Measurements from ENCODE around the gene CHDH. TPM values are rescaled to one million over a fixed set of nuclear protein-coding genes. Genes with fewer than 3 reads are reported as not detected.

The CHDH gene
- total RNA-seq, 2 experiments from 2014 or later: 0.03 to 2.3 TPM

DNA sequence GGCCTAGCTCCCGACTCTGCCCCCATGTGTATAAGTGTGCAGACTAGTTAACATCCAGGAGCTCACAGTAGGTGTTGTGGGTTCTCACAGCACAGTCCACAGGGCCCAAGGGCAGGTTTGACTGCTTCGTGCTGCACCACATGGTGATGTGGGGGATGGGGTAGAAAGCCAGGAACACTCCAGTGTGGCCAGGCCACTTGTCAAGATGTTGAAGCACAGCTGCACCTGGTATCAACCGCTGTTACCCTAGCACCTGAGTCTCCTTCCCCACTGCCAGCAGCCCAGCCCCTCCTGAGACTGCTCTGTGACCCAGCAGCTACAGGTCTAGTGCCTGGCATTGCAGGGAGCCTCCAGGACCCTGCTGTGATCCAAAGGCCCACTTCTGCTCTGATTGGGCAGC is 53.4 kb downstream of the CHDH start:
- Histone ChIP-seq H2AFZ (ENCODE audit: low read length) (no peak overlapping the region), H3K4me1 (ENCODE audit: insufficient read depth, low read length, poor library complexity, severe bottlenecking) (no peaks in the 10 kb centered on the region), H4K20me1 (ENCODE audit: insufficient read depth, low read length) (no peaks in the 10 kb centered on the region), H3K4me3 (ENCODE audit: low read depth, low read length, poor library complexity, severe bottlenecking) (no peak overlapping the region), H3K9me3 (ENCODE audit: low read length) (no peaks in the 10 kb centered on the region), H3K27ac (ENCODE audit: low read depth, low read length, poor library complexity, severe bottlenecking) (no peak overlapping the region), H3K79me2 (ENCODE audit: insufficient read depth, low read depth, low read length) (no peaks in the 10 kb centered on the region), H3K4me2 (ENCODE audit: low read length) (no peak overlapping the region), H3K36me3 (ENCODE audit: insufficient read depth, low read length) (no peaks in the 10 kb centered on the region), H3K9me2 (ENCODE audit: insufficient read depth, low read length) (no peaks in the 10 kb centered on the region)
- no peak for TF ChIP-seq EZH2phosphoT487 (IDR thresholded peaks at IDR 0.05; ENCODE audit: borderline replicate concordance, low read depth, low read length)
- TF ChIP-seq, protein P1, sequence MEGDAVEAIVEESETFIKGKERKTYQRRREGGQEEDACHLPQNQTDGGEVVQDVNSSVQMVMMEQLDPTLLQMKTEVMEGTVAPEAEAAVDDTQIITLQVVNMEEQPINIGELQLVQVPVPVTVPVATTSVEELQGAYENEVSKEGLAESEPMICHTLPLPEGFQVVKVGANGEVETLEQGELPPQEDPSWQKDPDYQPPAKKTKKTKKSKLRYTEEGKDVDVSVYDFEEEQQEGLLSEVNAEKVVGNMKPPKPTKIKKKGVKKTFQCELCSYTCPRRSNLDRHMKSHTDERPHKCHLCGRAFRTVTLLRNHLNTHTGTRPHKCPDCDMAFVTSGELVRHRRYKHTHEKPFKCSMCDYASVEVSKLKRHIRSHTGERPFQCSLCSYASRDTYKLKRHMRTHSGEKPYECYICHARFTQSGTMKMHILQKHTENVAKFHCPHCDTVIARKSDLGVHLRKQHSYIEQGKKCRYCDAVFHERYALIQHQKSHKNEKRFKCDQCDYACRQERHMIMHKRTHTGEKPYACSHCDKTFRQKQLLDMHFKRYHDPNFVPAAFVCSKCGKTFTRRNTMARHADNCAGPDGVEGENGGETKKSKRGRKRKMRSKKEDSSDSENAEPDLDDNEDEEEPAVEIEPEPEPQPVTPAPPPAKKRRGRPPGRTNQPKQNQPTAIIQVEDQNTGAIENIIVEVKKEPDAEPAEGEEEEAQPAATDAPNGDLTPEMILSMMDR (conservative IDR thresholded peaks at IDR 0.05; ENCODE audit: low read length): no peak
- BruUV-seq (replicated peaks): no TSS peak
- ChIA-PET POLR2A (no interaction called here), CTCF (ENCODE audit: unreplicated experiment) (no interaction called here)
- intact Hi-C loops (cut with micrococcal nuclease; ENCODE audit: unreplicated experiment): no loop called here
- DNase-seq (ENCODE audit: low spot score): no peak

DNA sequence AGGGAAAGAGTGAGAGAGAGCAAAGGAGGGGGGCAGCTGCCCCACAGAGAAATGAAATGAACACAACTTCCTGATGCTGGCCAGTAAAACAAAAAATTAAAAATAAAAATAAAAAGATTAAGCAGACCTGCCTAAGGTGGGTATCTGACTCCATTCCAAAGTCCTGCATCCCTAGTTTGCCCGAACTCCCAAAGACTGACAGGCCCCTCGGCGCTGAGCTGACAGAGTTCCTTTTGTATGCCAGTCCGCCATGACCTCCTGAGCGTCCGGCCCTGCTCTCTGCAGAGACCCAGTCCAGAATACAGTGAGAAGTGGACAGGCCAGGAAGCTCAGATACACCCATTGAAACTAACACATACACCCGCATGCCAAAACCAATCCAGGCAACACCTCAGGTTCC is 54.9 kb downstream of the CHDH start:
- H3K9me3 ChIP-seq (ENCODE audit: low read length): no peaks in the 10 kb centered on the region
- no peak overlapping the region for H2AFZ ChIP-seq (ENCODE audit: low read length)
- no peak for DNase-seq (ENCODE audit: low spot score)
- H3K79me2 ChIP-seq (ENCODE audit: insufficient read depth, low read depth, low read length): no peaks in the 10 kb centered on the region
- TF ChIP-seq, protein P1 (conservative IDR thresholded peaks at IDR 0.05; ENCODE audit: low read length): no peak
- no peak for TF ChIP-seq EZH2phosphoT487 (IDR thresholded peaks at IDR 0.05; ENCODE audit: borderline replicate concordance, low read depth, low read length)
- POLR2A ChIA-PET: no interaction called here
- no peak overlapping the region for H3K27ac ChIP-seq (ENCODE audit: low read depth, low read length, poor library complexity, severe bottlenecking)
- no peaks in the 10 kb centered on the region for H3K9me2 ChIP-seq (ENCODE audit: insufficient read depth, low read length)
- intact Hi-C loops (cut with micrococcal nuclease; ENCODE audit: unreplicated experiment): no loop called here
- H3K4me2 ChIP-seq (ENCODE audit: low read length): no peak overlapping the region
- no peak overlapping the region for H3K4me3 ChIP-seq (ENCODE audit: low read depth, low read length, poor library complexity, severe bottlenecking)
- H4K20me1 ChIP-seq (ENCODE audit: insufficient read depth, low read length): no peaks in the 10 kb centered on the region
- H3K36me3 ChIP-seq (ENCODE audit: insufficient read depth, low read length): no peaks in the 10 kb centered on the region
- CTCF ChIA-PET (ENCODE audit: unreplicated experiment): no interaction called here
- H3K4me1 ChIP-seq (ENCODE audit: insufficient read depth, low read length, poor library complexity, severe bottlenecking): no peaks in the 10 kb centered on the region
- no TSS peak for BruUV-seq (replicated peaks)

DNA sequence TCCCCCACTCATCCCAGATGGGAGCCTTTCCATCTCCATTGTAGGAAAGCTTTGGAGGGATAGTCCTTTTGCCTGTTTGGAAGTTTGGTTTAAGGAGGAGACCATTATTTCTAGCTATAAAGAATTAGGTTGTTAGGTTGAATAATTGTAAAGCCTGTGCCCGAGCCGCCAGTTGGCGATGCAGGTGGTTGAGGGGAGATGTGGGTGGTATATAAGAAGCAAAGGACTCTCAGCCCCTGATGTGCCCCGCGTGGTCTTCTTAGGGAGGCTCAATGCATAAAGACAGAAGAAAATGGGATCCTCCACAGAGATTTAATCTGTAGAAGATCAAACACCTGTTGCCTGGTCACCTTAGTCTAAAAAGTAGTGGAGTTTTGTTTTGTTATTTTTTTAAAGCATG is 55.7 kb downstream of the CHDH start:
- TF ChIP-seq EZH2phosphoT487 (IDR thresholded peaks at IDR 0.05; ENCODE audit: borderline replicate concordance, low read depth, low read length): no peak
- TF ChIP-seq, protein P1 (conservative IDR thresholded peaks at IDR 0.05; ENCODE audit: low read length): no peak
- Histone ChIP-seq H3K9me3 (ENCODE audit: low read length) (no peaks in the 10 kb centered on the region), H4K20me1 (ENCODE audit: insufficient read depth, low read length) (no peaks in the 10 kb centered on the region), H3K27ac (ENCODE audit: low read depth, low read length, poor library complexity, severe bottlenecking) (no peak overlapping the region), H3K4me3 (ENCODE audit: low read depth, low read length, poor library complexity, severe bottlenecking) (no peak overlapping the region), H3K9me2 (ENCODE audit: insufficient read depth, low read length) (no peaks in the 10 kb centered on the region), H3K79me2 (ENCODE audit: insufficient read depth, low read depth, low read length) (no peaks in the 10 kb centered on the region), H3K4me1 (ENCODE audit: insufficient read depth, low read length, poor library complexity, severe bottlenecking) (no peaks in the 10 kb centered on the region), H3K4me2 (ENCODE audit: low read length) (no peak overlapping the region), H2AFZ (ENCODE audit: low read length) (no peak overlapping the region), H3K36me3 (ENCODE audit: insufficient read depth, low read length) (no peaks in the 10 kb centered on the region)
- intact Hi-C loops (cut with micrococcal nuclease; ENCODE audit: unreplicated experiment): no loop called here
- BruUV-seq (replicated peaks): no TSS peak
- CTCF ChIA-PET (ENCODE audit: unreplicated experiment): no interaction called here
- POLR2A ChIA-PET: no interaction called here
- DNase-seq (ENCODE audit: low spot score): no peak
